Measurements from ENCODE around the gene FTL.
A peak's percentile ranks its signal among the peaks of the same experiment; 100 is the strongest.

Gene FTL

GRCh38 chr19:48993175-48994034, 28.3 kb downstream of the FTL start, which contains the start of the genes GYS1 and RUVBL2:
GYS1 (minus strand) TSS chr19:48993309; CDS start chr19:48993112, 197 bp downstream.
RUVBL2 (plus strand) TSS chr19:48993887; CDS start chr19:48993912, 25 bp downstream.
- Histone ChIP-seq H3K4me1 (ENCODE audit: control insufficient read depth, insufficient read depth, low read length, poor library complexity, severe bottlenecking) (peaks cover 16% of the 10 kb centered on the region), H3K9me3 (ENCODE audit: control insufficient read depth, low read length) (no peaks in the 10 kb centered on the region), H3K27ac (ENCODE audit: low read depth, low read length, severe bottlenecking) (peak within 1 kb of the TSS; percentile 80), H3K36me3 (ENCODE audit: control insufficient read depth, insufficient read depth, low read length) (peaks cover 25% of the 10 kb centered on the region), H3K4me3 (ENCODE audit: extremely low read depth, insufficient read depth, low read length, poor library complexity, severe bottlenecking) (peak within 1 kb of the TSS; percentile 98)
- WGBS, 2 experiments (ENCODE audit: insufficient coverage in 2 of 2) = 0 to 1% methylated on average over 43 to 47 of the region's 56 CpGs

- no peaks in the 10 kb centered on the region for H3K9me3 ChIP-seq (ENCODE audit: control insufficient read depth, low read length)
- peak overlapping the region; percentile 98 for H3K4me3 ChIP-seq (ENCODE audit: extremely low read depth, insufficient read depth, low read length, poor library complexity, severe bottlenecking)
- peak overlapping the region; percentile 80 for H3K27ac ChIP-seq (ENCODE audit: low read depth, low read length, severe bottlenecking)
- peaks cover 20% of the 10 kb centered on the region for H3K36me3 ChIP-seq (ENCODE audit: control insufficient read depth, insufficient read depth, low read length)
- peaks cover 16% of the 10 kb centered on the region for H3K4me1 ChIP-seq (ENCODE audit: control insufficient read depth, insufficient read depth, low read length, poor library complexity, severe bottlenecking)
- WGBS, 2 experiments (ENCODE audit: insufficient coverage in 2 of 2) = 0 to 4% methylated on average over 6 to 7 of the region's 13 CpGs
Observed at GRCh38 chr19:48994035-48994386, 28.9 kb downstream of the FTL start.

- H3K36me3 ChIP-seq (ENCODE audit: control insufficient read depth, insufficient read depth, low read length) = peaks cover 31% of the 10 kb centered on the region
- WGBS, 2 experiments (ENCODE audit: insufficient coverage in 2 of 2) = 80 to 88% methylated on average over 4 to 5 of the region's 5 CpGs
- H3K27ac ChIP-seq (ENCODE audit: low read depth, low read length, severe bottlenecking) = no peak overlapping the region
- no peak overlapping the region for H3K4me3 ChIP-seq (ENCODE audit: extremely low read depth, insufficient read depth, low read length, poor library complexity, severe bottlenecking)
- H3K9me3 ChIP-seq (ENCODE audit: control insufficient read depth, low read length) = no peaks in the 10 kb centered on the region
- H3K4me1 ChIP-seq (ENCODE audit: control insufficient read depth, insufficient read depth, low read length, poor library complexity, severe bottlenecking) = peaks cover 7% of the 10 kb centered on the region
Observed at GRCh38 chr19:48997972-48998371, 32.9 kb downstream of the FTL start.

- WGBS, 2 experiments (ENCODE audit: insufficient coverage in 2 of 2) = 45 to 49% methylated on average over 13 of the region's 16 CpGs
- Histone ChIP-seq H3K9me3 (ENCODE audit: control insufficient read depth, low read length) (no peaks in the 10 kb centered on the region), H3K4me1 (ENCODE audit: control insufficient read depth, insufficient read depth, low read length, poor library complexity, severe bottlenecking) (peaks cover 3% of the 10 kb centered on the region), H3K27ac (ENCODE audit: low read depth, low read length, severe bottlenecking) (no peak overlapping the region), H3K4me3 (ENCODE audit: extremely low read depth, insufficient read depth, low read length, poor library complexity, severe bottlenecking) (no peak overlapping the region), H3K36me3 (ENCODE audit: control insufficient read depth, insufficient read depth, low read length) (peaks cover 48% of the 10 kb centered on the region)
Observed at GRCh38 chr19:48999481-49000325, 34.6 kb downstream of the FTL start.

GRCh38 chr19:49004133-49004532, 39.0 kb downstream of the FTL start:
- Histone ChIP-seq H3K4me1 (ENCODE audit: control insufficient read depth, insufficient read depth, low read length, poor library complexity, severe bottlenecking) (no peaks in the 10 kb centered on the region), H3K36me3 (ENCODE audit: control insufficient read depth, insufficient read depth, low read length) (peaks cover 74% of the 10 kb centered on the region), H3K4me3 (ENCODE audit: extremely low read depth, insufficient read depth, low read length, poor library complexity, severe bottlenecking) (no peak overlapping the region), H3K9me3 (ENCODE audit: control insufficient read depth, low read length) (no peaks in the 10 kb centered on the region), H3K27ac (ENCODE audit: low read depth, low read length, severe bottlenecking) (no peak overlapping the region)
- 96 to 98% methylated on average over 14 of the region's 15 CpGs for WGBS, 2 experiments (ENCODE audit: insufficient coverage in 2 of 2)

GRCh38 chr19:49004964-49005614, 40.0 kb downstream of the FTL start:
- Histone ChIP-seq H3K27ac (ENCODE audit: low read depth, low read length, severe bottlenecking) (no peak overlapping the region), H3K4me3 (ENCODE audit: extremely low read depth, insufficient read depth, low read length, poor library complexity, severe bottlenecking) (no peak overlapping the region), H3K4me1 (ENCODE audit: control insufficient read depth, insufficient read depth, low read length, poor library complexity, severe bottlenecking) (no peaks in the 10 kb centered on the region), H3K9me3 (ENCODE audit: control insufficient read depth, low read length) (no peaks in the 10 kb centered on the region), H3K36me3 (ENCODE audit: control insufficient read depth, insufficient read depth, low read length) (peaks cover 72% of the 10 kb centered on the region)
- 96 to 100% methylated on average over 5 to 7 of the region's 7 CpGs for WGBS, 2 experiments (ENCODE audit: insufficient coverage in 2 of 2)

GRCh38 chr19:49006905-49007304, 41.8 kb downstream of the FTL start:
- Histone ChIP-seq H3K4me3 (ENCODE audit: extremely low read depth, insufficient read depth, low read length, poor library complexity, severe bottlenecking) (no peak overlapping the region), H3K27ac (ENCODE audit: low read depth, low read length, severe bottlenecking) (no peak overlapping the region), H3K9me3 (ENCODE audit: control insufficient read depth, low read length) (no peaks in the 10 kb centered on the region), H3K36me3 (ENCODE audit: control insufficient read depth, insufficient read depth, low read length) (peaks cover 76% of the 10 kb centered on the region), H3K4me1 (ENCODE audit: control insufficient read depth, insufficient read depth, low read length, poor library complexity, severe bottlenecking) (no peaks in the 10 kb centered on the region)
- 96 to 98% methylated on average over 18 to 22 of the region's 22 CpGs for WGBS, 2 experiments (ENCODE audit: insufficient coverage in 2 of 2)

- Histone ChIP-seq H3K36me3 (ENCODE audit: control insufficient read depth, insufficient read depth, low read length) (peaks cover 70% of the 10 kb centered on the region), H3K4me1 (ENCODE audit: control insufficient read depth, insufficient read depth, low read length, poor library complexity, severe bottlenecking) (no peaks in the 10 kb centered on the region), H3K4me3 (ENCODE audit: extremely low read depth, insufficient read depth, low read length, poor library complexity, severe bottlenecking) (no peak overlapping the region), H3K9me3 (ENCODE audit: control insufficient read depth, low read length) (no peaks in the 10 kb centered on the region), H3K27ac (ENCODE audit: low read depth, low read length, severe bottlenecking) (no peak overlapping the region)
- 97 to 100% methylated on average over 15 to 18 of the region's 18 CpGs for WGBS, 2 experiments (ENCODE audit: insufficient coverage in 2 of 2)
Observed at GRCh38 chr19:49009828-49010227, 44.7 kb downstream of the FTL start.

GRCh38 chr19:49010453-49010852, 45.3 kb downstream of the FTL start:
- Histone ChIP-seq H3K36me3 (ENCODE audit: control insufficient read depth, insufficient read depth, low read length) (peaks cover 70% of the 10 kb centered on the region), H3K9me3 (ENCODE audit: control insufficient read depth, low read length) (no peaks in the 10 kb centered on the region), H3K4me1 (ENCODE audit: control insufficient read depth, insufficient read depth, low read length, poor library complexity, severe bottlenecking) (no peaks in the 10 kb centered on the region), H3K4me3 (ENCODE audit: extremely low read depth, insufficient read depth, low read length, poor library complexity, severe bottlenecking) (no peak overlapping the region), H3K27ac (ENCODE audit: low read depth, low read length, severe bottlenecking) (no peak overlapping the region)
- WGBS, 2 experiments (ENCODE audit: insufficient coverage in 2 of 2) = 91 to 95% methylated on average over 17 to 18 of the region's 18 CpGs

- peaks cover 69% of the 10 kb centered on the region for H3K36me3 ChIP-seq (ENCODE audit: control insufficient read depth, insufficient read depth, low read length)
- H3K4me3 ChIP-seq (ENCODE audit: extremely low read depth, insufficient read depth, low read length, poor library complexity, severe bottlenecking) = no peak overlapping the region
- no peak overlapping the region for H3K27ac ChIP-seq (ENCODE audit: low read depth, low read length, severe bottlenecking)
- H3K9me3 ChIP-seq (ENCODE audit: control insufficient read depth, low read length) = no peaks in the 10 kb centered on the region
- WGBS, 2 experiments (ENCODE audit: insufficient coverage in 2 of 2) = 87 to 89% methylated on average over 12 to 17 of the region's 17 CpGs
- no peaks in the 10 kb centered on the region for H3K4me1 ChIP-seq (ENCODE audit: control insufficient read depth, insufficient read depth, low read length, poor library complexity, severe bottlenecking)
Observed at GRCh38 chr19:49011194-49011593, 46.1 kb downstream of the FTL start.

Data from mesodermal cell (in vitro differentiated cells).